ENCODE results near the gene NDUFAF2.

NDUFAF2 gene

DNA sequence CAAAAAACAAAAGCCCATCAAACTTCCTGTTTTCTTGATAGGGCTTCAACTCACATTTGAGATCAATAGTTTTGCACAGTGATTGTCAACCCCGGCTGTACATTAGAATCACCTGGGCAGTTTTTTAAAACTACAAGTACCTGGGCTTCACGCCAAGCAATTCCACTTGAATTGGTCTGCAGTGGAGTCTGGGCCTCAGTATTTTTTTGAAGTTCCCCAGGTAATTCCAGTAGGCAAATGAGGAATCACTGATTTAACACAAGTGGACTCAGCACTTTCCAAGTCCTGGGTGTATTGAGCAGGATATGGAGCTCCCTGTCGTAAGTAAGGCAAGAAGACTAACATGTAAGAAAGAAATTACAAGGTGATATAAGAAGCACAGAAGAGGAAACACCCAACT is 232.1 kb downstream of the NDUFAF2 start:
- Histone ChIP-seq H3K27me3 (replicated peaks in 2 of 5; ENCODE audit: control insufficient read depth in 4 of 5, insufficient read depth in 5 of 5, low read length in 4 of 5) (no peaks in the 10 kb centered on the region), H3K4me3 (ENCODE audit: control insufficient read depth in 1 of 7, extremely low read depth in 1 of 7, insufficient read depth in 4 of 7, low read depth in 2 of 7, low read length in 6 of 7) (no peak overlapping the region), H3K36me3 (ENCODE audit: control insufficient read depth in 4 of 4, insufficient read depth in 4 of 4, low read length in 3 of 4) (no peaks in the 10 kb centered on the region), H3K4me1 (ENCODE audit: control extremely low read depth in 1 of 4, control insufficient read depth in 4 of 4, insufficient read depth in 4 of 4, low read length in 3 of 4) (peaks cover 0 to 12% (median 2%) of the 10 kb centered on the region in 4 experiments), H3K27ac (ENCODE audit: insufficient read depth in 1 of 2, low read depth in 1 of 2, low read length in 2 of 2, poor library complexity in 1 of 2, severe bottlenecking in 2 of 2) (no peak overlapping the region), H3K9me3 (ENCODE audit: control extremely low read depth in 1 of 5, control insufficient read depth in 4 of 5, insufficient read depth in 2 of 5, low read depth in 1 of 5, low read length in 4 of 5) (no peaks in the 10 kb centered on the region)
- WGBS (ENCODE audit: insufficient coverage) = 93% methylated on average over 3 of the region's 3 CpGs
- POLR2A ChIA-PET = no interaction called here
- CTCF ChIA-PET = interaction anchor here (3.0 kb wide), 1 partner anchor 14 kb away, joined by 11 read pairs; the partner anchor contains the start of gene SMIM15
- DNase-seq = no peak

DNA sequence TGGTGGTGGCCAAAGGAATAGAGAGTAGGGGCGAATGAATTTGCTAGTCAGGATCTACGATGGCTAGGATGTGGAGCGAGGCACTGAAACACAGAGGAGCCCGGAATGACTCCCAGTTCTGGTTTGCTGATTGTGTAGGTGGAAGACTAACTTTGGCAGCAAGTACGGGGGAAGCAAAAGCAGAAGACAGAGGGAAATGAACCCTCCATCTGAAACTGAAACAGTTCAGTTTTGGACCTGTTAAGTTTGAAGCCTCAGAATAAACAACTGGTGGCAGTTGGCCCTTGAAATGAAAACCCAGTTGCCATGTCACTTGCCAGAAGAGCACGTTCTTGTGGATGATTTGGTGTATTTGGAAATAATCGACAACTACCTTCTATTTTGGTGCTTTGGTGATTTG is 232.7 kb downstream of the NDUFAF2 start:
- ChIA-PET POLR2A (interaction anchor here (0.5 kb wide), 1 partner anchor 16 kb away, joined by 3 read pairs; no protein-coding TSS in a partner anchor), CTCF (interaction anchor here (1.0 to 1.1 kb wide), 2 partner anchors 9 to 126 kb away, joined by 4 to 6 read pairs; no protein-coding TSS in a partner anchor)
- Histone ChIP-seq H3K9me3 (ENCODE audit: control extremely low read depth in 1 of 5, control insufficient read depth in 4 of 5, insufficient read depth in 2 of 5, low read depth in 1 of 5, low read length in 4 of 5) (no peaks in the 10 kb centered on the region), H3K4me1 (ENCODE audit: control extremely low read depth in 1 of 4, control insufficient read depth in 4 of 4, insufficient read depth in 4 of 4, low read length in 3 of 4) (peaks cover 0 to 18% (median 6%) of the 10 kb centered on the region in 4 experiments), H3K27me3 (replicated peaks in 2 of 5; ENCODE audit: control insufficient read depth in 4 of 5, insufficient read depth in 5 of 5, low read length in 4 of 5) (no peaks in the 10 kb centered on the region), H3K27ac (ENCODE audit: insufficient read depth in 1 of 2, low read depth in 1 of 2, low read length in 2 of 2, poor library complexity in 1 of 2, severe bottlenecking in 2 of 2) (no peak overlapping the region), H3K4me3 (ENCODE audit: control insufficient read depth in 1 of 7, extremely low read depth in 1 of 7, insufficient read depth in 4 of 7, low read depth in 2 of 7, low read length in 6 of 7) (no peak overlapping the region), H3K36me3 (ENCODE audit: control insufficient read depth in 4 of 4, insufficient read depth in 4 of 4, low read length in 3 of 4) (no peaks in the 10 kb centered on the region)
- no peak for DNase-seq
- WGBS (ENCODE audit: insufficient coverage) = 98% methylated on average over 6 of the region's 7 CpGs

- POLR2A ChIA-PET = no interaction called here
These were observed 233.7 kb downstream of the NDUFAF2 start for GRCh38 chr5:61178702-61179101.

GRCh38 chr5:61180886-61181285 is 235.9 kb downstream of the NDUFAF2 start:
- H3K27ac ChIP-seq (ENCODE audit: insufficient read depth in 1 of 2, low read depth in 1 of 2, low read length in 2 of 2, poor library complexity in 1 of 2, severe bottlenecking in 2 of 2) = no peak overlapping the region
- H3K4me3 ChIP-seq (ENCODE audit: control insufficient read depth in 1 of 7, extremely low read depth in 1 of 7, insufficient read depth in 4 of 7, low read depth in 2 of 7, low read length in 6 of 7) = peak overlapping the region in 6 of 7 experiments; percentile 8 to 74 (median 43)
- no peaks in the 10 kb centered on the region for H3K36me3 ChIP-seq (ENCODE audit: control insufficient read depth in 4 of 4, insufficient read depth in 4 of 4, low read length in 3 of 4)
- DNase-seq = no peak
- no peaks in the 10 kb centered on the region for H3K27me3 ChIP-seq (replicated peaks in 2 of 5; ENCODE audit: control insufficient read depth in 4 of 5, insufficient read depth in 5 of 5, low read length in 4 of 5)
- WGBS (ENCODE audit: insufficient coverage) = 20% methylated on average over 1 of the region's 2 CpGs
- ChIA-PET POLR2A (no interaction called here), CTCF (interaction anchor here (1.8 kb wide), 1 partner anchor 12 kb away, joined by 7 read pairs; no protein-coding TSS in a partner anchor)
- peaks cover 0 to 18% (median 8%) of the 10 kb centered on the region in 4 experiments for H3K4me1 ChIP-seq (ENCODE audit: control extremely low read depth in 1 of 4, control insufficient read depth in 4 of 4, insufficient read depth in 4 of 4, low read length in 3 of 4)
- H3K9me3 ChIP-seq (ENCODE audit: control extremely low read depth in 1 of 5, control insufficient read depth in 4 of 5, insufficient read depth in 2 of 5, low read depth in 1 of 5, low read length in 4 of 5) = no peaks in the 10 kb centered on the region

More at GRCh38 chr5:61178702-61179101, 233.7 kb downstream of the NDUFAF2 start:
- CTCF ChIA-PET = interaction anchor here (0.7 to 1.1 kb wide), 3 partner anchors 10 to 135 kb away, joined by 3 to 6 read pairs (median 4); no protein-coding TSS in a partner anchor
- H3K4me1 ChIP-seq (ENCODE audit: control extremely low read depth in 1 of 4, control insufficient read depth in 4 of 4, insufficient read depth in 4 of 4, low read length in 3 of 4) = peaks cover 0 to 18% (median 8%) of the 10 kb centered on the region in 4 experiments
- DNase-seq = no peak
- 100% methylated on average over 3 of the region's 4 CpGs for WGBS (ENCODE audit: insufficient coverage)
- no peak overlapping the region for H3K27ac ChIP-seq (ENCODE audit: insufficient read depth in 1 of 2, low read depth in 1 of 2, low read length in 2 of 2, poor library complexity in 1 of 2, severe bottlenecking in 2 of 2)
- H3K9me3 ChIP-seq (ENCODE audit: control extremely low read depth in 1 of 5, control insufficient read depth in 4 of 5, insufficient read depth in 2 of 5, low read depth in 1 of 5, low read length in 4 of 5) = no peaks in the 10 kb centered on the region
- H3K36me3 ChIP-seq (ENCODE audit: control insufficient read depth in 4 of 4, insufficient read depth in 4 of 4, low read length in 3 of 4) = no peaks in the 10 kb centered on the region
- no peaks in the 10 kb centered on the region for H3K27me3 ChIP-seq (replicated peaks in 2 of 5; ENCODE audit: control insufficient read depth in 4 of 5, insufficient read depth in 5 of 5, low read length in 4 of 5)
- no peak overlapping the region for H3K4me3 ChIP-seq (ENCODE audit: control insufficient read depth in 1 of 7, extremely low read depth in 1 of 7, insufficient read depth in 4 of 7, low read depth in 2 of 7, low read length in 6 of 7)

DNA sequence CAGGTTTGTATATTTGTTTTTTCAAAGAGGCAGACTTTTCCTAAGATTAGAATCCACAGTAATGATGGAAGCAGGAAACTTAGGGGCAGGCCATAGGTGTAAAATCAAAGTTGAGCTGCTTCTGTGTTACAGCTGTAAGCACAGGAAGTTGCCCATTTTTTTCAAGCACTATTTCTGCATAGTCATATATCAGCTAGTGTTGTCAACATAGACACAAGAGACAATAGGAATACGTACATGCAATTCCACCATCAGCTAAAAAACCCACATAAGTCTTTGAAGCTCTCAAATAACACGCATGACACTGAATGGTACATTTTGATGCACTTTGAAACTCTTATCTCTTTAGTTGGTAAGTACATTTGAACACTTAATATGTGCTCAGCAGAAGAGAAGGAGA is 237.4 kb downstream of the NDUFAF2 start:
- Histone ChIP-seq H3K9me3 (ENCODE audit: control extremely low read depth in 1 of 5, control insufficient read depth in 4 of 5, insufficient read depth in 2 of 5, low read depth in 1 of 5, low read length in 4 of 5) (no peaks in the 10 kb centered on the region), H3K27ac (ENCODE audit: insufficient read depth in 1 of 2, low read depth in 1 of 2, low read length in 2 of 2, poor library complexity in 1 of 2, severe bottlenecking in 2 of 2) (no peak overlapping the region), H3K36me3 (ENCODE audit: control insufficient read depth in 4 of 4, insufficient read depth in 4 of 4, low read length in 3 of 4) (no peaks in the 10 kb centered on the region), H3K4me3 (ENCODE audit: control insufficient read depth in 1 of 7, extremely low read depth in 1 of 7, insufficient read depth in 4 of 7, low read depth in 2 of 7, low read length in 6 of 7) (peak overlapping the region in 1 of 7 experiments; percentile 19), H3K4me1 (ENCODE audit: control extremely low read depth in 1 of 4, control insufficient read depth in 4 of 4, insufficient read depth in 4 of 4, low read length in 3 of 4) (peaks cover 0 to 18% (median 8%) of the 10 kb centered on the region in 4 experiments), H3K27me3 (replicated peaks in 2 of 5; ENCODE audit: control insufficient read depth in 4 of 5, insufficient read depth in 5 of 5, low read length in 4 of 5) (no peaks in the 10 kb centered on the region)
- POLR2A ChIA-PET = no interaction called here
- WGBS (ENCODE audit: insufficient coverage) = no CpG with 5 or more reads among the region's 2 CpGs
- CTCF ChIA-PET = interaction anchor here (0.7 to 1.8 kb wide), 5 partner anchors 10 to 475 kb away, joined by 3 to 8 read pairs (median 4); no protein-coding TSS in a partner anchor
- peak; percentile 45 to 88 (median 72) for DNase-seq

DNA sequence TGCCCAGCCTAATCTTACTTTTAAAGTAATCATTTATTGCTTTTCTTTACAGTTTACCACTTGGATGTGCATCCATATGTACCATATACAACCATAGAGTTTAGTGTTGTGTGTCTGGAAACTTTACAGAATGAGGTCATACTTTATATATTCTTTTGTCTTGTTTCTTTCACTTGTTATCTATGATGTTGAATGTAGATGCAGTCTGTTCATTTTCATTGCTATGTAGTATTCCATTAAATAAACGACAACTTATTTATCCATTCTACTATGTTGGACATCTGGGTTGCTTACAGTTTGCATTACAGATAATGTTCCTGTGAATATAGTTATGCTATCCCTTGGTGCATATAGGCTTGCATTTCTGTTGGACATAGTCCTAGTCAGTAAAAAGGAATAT is 238.5 kb downstream of the NDUFAF2 start:
- no peak for DNase-seq
- POLR2A ChIA-PET = no interaction called here
- H3K36me3 ChIP-seq (ENCODE audit: control insufficient read depth in 4 of 4, insufficient read depth in 4 of 4, low read length in 3 of 4) = no peaks in the 10 kb centered on the region
- H3K9me3 ChIP-seq (ENCODE audit: control extremely low read depth in 1 of 5, control insufficient read depth in 4 of 5, insufficient read depth in 2 of 5, low read depth in 1 of 5, low read length in 4 of 5) = no peaks in the 10 kb centered on the region
- CTCF ChIA-PET = interaction anchor here (1.6 kb wide), 1 partner anchor 474 kb away, joined by 8 read pairs; no protein-coding TSS in a partner anchor
- no peak overlapping the region for H3K27ac ChIP-seq (ENCODE audit: insufficient read depth in 1 of 2, low read depth in 1 of 2, low read length in 2 of 2, poor library complexity in 1 of 2, severe bottlenecking in 2 of 2)
- no peaks in the 10 kb centered on the region for H3K27me3 ChIP-seq (replicated peaks in 2 of 5; ENCODE audit: control insufficient read depth in 4 of 5, insufficient read depth in 5 of 5, low read length in 4 of 5)
- H3K4me3 ChIP-seq (ENCODE audit: control insufficient read depth in 1 of 7, extremely low read depth in 1 of 7, insufficient read depth in 4 of 7, low read depth in 2 of 7, low read length in 6 of 7) = no peak overlapping the region
- peaks cover 0 to 18% (median 8%) of the 10 kb centered on the region in 4 experiments for H3K4me1 ChIP-seq (ENCODE audit: control extremely low read depth in 1 of 4, control insufficient read depth in 4 of 4, insufficient read depth in 4 of 4, low read length in 3 of 4)
- WGBS (ENCODE audit: insufficient coverage) = no CpG with 5 or more reads among the region's 1 CpG

DNA sequence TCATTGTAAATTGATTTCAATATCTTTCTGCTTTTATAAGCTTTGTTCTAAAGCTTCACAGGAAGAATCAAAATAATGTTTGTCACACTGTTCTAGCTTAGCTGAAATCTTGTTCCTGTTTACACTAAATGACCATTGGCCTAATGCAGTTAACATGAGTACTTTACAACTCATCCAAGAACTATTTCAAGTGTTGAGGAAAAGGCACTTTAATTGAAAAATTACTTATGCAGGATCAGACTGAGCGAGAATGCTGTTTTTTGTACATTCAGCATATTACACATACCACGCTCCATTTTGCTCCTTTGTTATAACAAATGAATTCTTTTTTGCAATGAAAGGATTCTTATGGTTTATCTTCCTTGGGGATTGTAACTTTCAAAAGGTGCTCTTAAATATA is 239.7 kb downstream of the NDUFAF2 start:
- H3K36me3 ChIP-seq (ENCODE audit: control insufficient read depth in 4 of 4, insufficient read depth in 4 of 4, low read length in 3 of 4) = no peaks in the 10 kb centered on the region
- CTCF ChIA-PET = no interaction called here
- POLR2A ChIA-PET = no interaction called here
- DNase-seq = no peak
- H3K4me1 ChIP-seq (ENCODE audit: control extremely low read depth in 1 of 4, control insufficient read depth in 4 of 4, insufficient read depth in 4 of 4, low read length in 3 of 4) = peaks cover 0 to 18% (median 8%) of the 10 kb centered on the region in 4 experiments
- H3K27ac ChIP-seq (ENCODE audit: insufficient read depth in 1 of 2, low read depth in 1 of 2, low read length in 2 of 2, poor library complexity in 1 of 2, severe bottlenecking in 2 of 2) = no peak overlapping the region
- no peaks in the 10 kb centered on the region for H3K9me3 ChIP-seq (ENCODE audit: control extremely low read depth in 1 of 5, control insufficient read depth in 4 of 5, insufficient read depth in 2 of 5, low read depth in 1 of 5, low read length in 4 of 5)
- no peaks in the 10 kb centered on the region for H3K27me3 ChIP-seq (replicated peaks in 2 of 5; ENCODE audit: control insufficient read depth in 4 of 5, insufficient read depth in 5 of 5, low read length in 4 of 5)
- H3K4me3 ChIP-seq (ENCODE audit: control insufficient read depth in 1 of 7, extremely low read depth in 1 of 7, insufficient read depth in 4 of 7, low read depth in 2 of 7, low read length in 6 of 7) = no peak overlapping the region
- no CpG with 5 or more reads among the region's 2 CpGs for WGBS (ENCODE audit: insufficient coverage)

Data from common myeloid progenitor, CD34-positive (primary cell).